Cardiac fibroblast (primary cell): ENCODE measurements around the gene ITFG2.
A peak's percentile ranks its signal among the peaks of the same experiment; 100 is the strongest.

Experiments
- DNase-seq, 2 donors: peaks; one replicate each; pipeline versions ENCODE4 v3.0.0 to v3.0.0-alpha.2; 2010; ENCODE audit warnings: low read depth in 2 of 2
- H3K4me3 ChIP-seq, 2 donors: replicated peaks in 1 of 2; 1 replicate in 1 of 2; 2 replicates in 1 of 2; pipeline ENCODE4 v1.5.1; 2011; ENCODE audit warnings: low read depth in 2 of 2, low read length in 2 of 2, mild to moderate bottlenecking in 2 of 2, moderate library complexity in 1 of 2
- CTCF ChIP-seq: IDR thresholded peaks from one replicate; pipeline ENCODE4 v1.5.1; 2011; ENCODE audit warnings: low read depth, mild to moderate bottlenecking, low read length, inconsistent platforms

ITFG2 gene

GRCh38 chr12:2820432-2820831, 8.0 kb downstream of the ITFG2 start:
- no peak for DNase-seq
- no peak overlapping the region for H3K4me3 ChIP-seq
- no peak for TF ChIP-seq CTCF

- DNase-seq: no peak
- no peak overlapping the region for H3K4me3 ChIP-seq
- no peak for TF ChIP-seq CTCF
Observed at GRCh38 chr12:2823483-2823882, 11.0 kb downstream of the ITFG2 start.

GRCh38 chr12:2824541-2824940, 12.1 kb downstream of the ITFG2 start:
- TF ChIP-seq CTCF: no peak
- no peak overlapping the region for H3K4me3 ChIP-seq
- DNase-seq: peak in 1 of 2 donors; percentile 37

- no peak for DNase-seq
- H3K4me3 ChIP-seq: no peak overlapping the region
- no peak for TF ChIP-seq CTCF
Observed at GRCh38 chr12:2825132-2825531, 12.7 kb downstream of the ITFG2 start.

GRCh38 chr12:2826036-2826435, 13.6 kb downstream of the ITFG2 start:
- no peak for DNase-seq
- TF ChIP-seq CTCF: no peak
- no peak overlapping the region for H3K4me3 ChIP-seq

- no peak for TF ChIP-seq CTCF
- no peak overlapping the region for H3K4me3 ChIP-seq
- DNase-seq: no peak
Observed at GRCh38 chr12:2826721-2827515, 14.4 kb downstream of the ITFG2 start.

- TF ChIP-seq CTCF: no peak
- no peak for DNase-seq
- no peak overlapping the region for H3K4me3 ChIP-seq
Observed at GRCh38 chr12:2829275-2829674, 16.8 kb downstream of the ITFG2 start.
